PC-3 (cell line): ENCODE results near the gene CCDC178. TPM values are rescaled to one million over a fixed set of nuclear protein-coding genes. Genes with fewer than 3 reads are reported as not detected.

Source experiments
- ATAC-seq: fragments of 200-7000 bp; cut with Tn5 transposase; 2 replicates; pipeline ENCODE4 v1.9.1; 2020; ENCODE audit warnings: mild to moderate bottlenecking, moderate library complexity
- BruUV-seq: library from RNA; stranded (reverse); fragments of 400-500 nt; replicated peaks from 2 replicates; lab custom pipeline; 2021; lab: Mats Ljungman, UMichigan
- CTCF ChIA-PET: fragments of 300-600 bp; sonication (Branson Sonifier 250); formaldehyde crosslinking; loops from one replicate; lab custom pipeline; 2022; ENCODE audit warnings: antibody characterized with exemption; lab: Charles Lee
- POLR2A ChIA-PET: fragments of 300-600 bp; sonication (Branson Sonifier 250); formaldehyde crosslinking; loops from one replicate; lab custom pipeline; 2022; ENCODE audit warnings: antibody characterized with exemption; ENCODE audit not compliant: unreplicated experiment; lab: Charles Lee
- DNase-seq: peaks from one replicate; pipeline ENCODE4 v3.0.0-alpha.2; 2015
- H2AFZ ChIP-seq: fragments of 300-600 bp; sonication (generic); 2 replicates; pipeline ENCODE4 v1.6.0; 2016; ENCODE audit warnings: antibody characterized with exemption, low read length
- H3F3A ChIP-seq: fragments of 300-600 bp; sonication (generic); one replicate; pipeline ENCODE4 v1.6.0; 2017; ENCODE audit warnings: antibody characterized with exemption, low read length, control low read depth, mild to moderate bottlenecking; ENCODE audit not compliant: unreplicated experiment
- H3K27ac ChIP-seq: fragments of 300-600 bp; sonication (generic); 2 replicates; pipeline ENCODE4 v1.5.1; 2016; ENCODE audit warnings: mild to moderate bottlenecking, low read length
- H3K27me3 ChIP-seq: fragments of 300-600 bp; sonication (generic); 2 replicates; pipeline ENCODE4 v1.6.1; 2016; ENCODE audit warnings: low read length, mixed read lengths
- H3K36me3 ChIP-seq: fragments of 300-600 bp; sonication (generic); 2 replicates; pipeline ENCODE4 v1.6.1; 2016; ENCODE audit warnings: low read depth, mixed run types, low read length, mixed read lengths
- H3K4me1 ChIP-seq: fragments of 300-600 bp; sonication (generic); 2 replicates; pipeline ENCODE4 v1.5.1; 2016; ENCODE audit warnings: low read length; ENCODE audit not compliant: insufficient read depth
- H3K4me2 ChIP-seq: fragments of 300-600 bp; sonication (generic); 2 replicates; pipeline ENCODE4 v1.6.0; 2016; ENCODE audit warnings: low read length
- H3K4me3 ChIP-seq: fragments of 300-600 bp; sonication (generic); 2 replicates; pipeline ENCODE4 v1.5.1; 2016; ENCODE audit warnings: mild to moderate bottlenecking, low read length, mixed read lengths
- H3K79me2 ChIP-seq: fragments of 300-600 bp; sonication (generic); 2 replicates; pipeline ENCODE4 v1.6.1; 2017; ENCODE audit warnings: low read length, mixed read lengths
- H3K9ac ChIP-seq: fragments of 300-600 bp; sonication (generic); 2 replicates; pipeline ENCODE4 v1.6.0; 2016; ENCODE audit warnings: mild to moderate bottlenecking, low read length
- H3K9me2 ChIP-seq: fragments of 300-600 bp; sonication (generic); replicated peaks from 2 replicates; pipeline ENCODE4 v1.6.1; 2016; ENCODE audit warnings: mixed run types, low read length, mixed read lengths
- H3K9me3 ChIP-seq: fragments of 300-600 bp; sonication (generic); 2 replicates; pipeline ENCODE4 v1.6.1; 2016; ENCODE audit warnings: low read length, mixed read lengths
- H4K20me1 ChIP-seq: fragments of 300-600 bp; sonication (generic); 2 replicates; pipeline ENCODE4 v1.6.1; 2016; ENCODE audit warnings: low read length, mixed read lengths
- EZH2 ChIP-seq: fragments of 300-600 bp; sonication (generic); IDR thresholded peaks from one replicate; pipeline ENCODE4 v1.6.1; 2017; ENCODE audit warnings: antibody characterized with exemption, mild to moderate bottlenecking, low read length; ENCODE audit not compliant: unreplicated experiment
- EZH2phosphoT487 ChIP-seq: fragments of 300-600 bp; sonication (generic); IDR thresholded peaks from 2 replicates; pipeline ENCODE4 v1.6.1; 2018; ENCODE audit warnings: mild to moderate bottlenecking, antibody characterized with exemption, low read length, borderline replicate concordance
- intact Hi-C: fragments of 100-400 bp; cut with micrococcal nuclease; formaldehyde crosslinking; loops from 2 replicates; pipeline ENCODE4 v1.9.0; 2023
- total RNA-seq: library from RNA; depleted of rRNA; stranded (reverse); fragments of >200 nt; gene quantifications from 2 replicates; pipeline ENCODE4 v1.2.3, GENCODE V29; 2014
- TF ChIP-seq, protein P1 (sequence below): fragments of 300-600 bp; sonication (generic); conservative IDR thresholded peaks from 2 replicates; pipeline ENCODE4 v1.5.1; 2017; ENCODE audit warnings: antibody characterized with exemption, low read depth, mild to moderate bottlenecking, low read length

The CCDC178 gene
- total RNA-seq, 1 experiment from 2014 or later, result not detected

DNA sequence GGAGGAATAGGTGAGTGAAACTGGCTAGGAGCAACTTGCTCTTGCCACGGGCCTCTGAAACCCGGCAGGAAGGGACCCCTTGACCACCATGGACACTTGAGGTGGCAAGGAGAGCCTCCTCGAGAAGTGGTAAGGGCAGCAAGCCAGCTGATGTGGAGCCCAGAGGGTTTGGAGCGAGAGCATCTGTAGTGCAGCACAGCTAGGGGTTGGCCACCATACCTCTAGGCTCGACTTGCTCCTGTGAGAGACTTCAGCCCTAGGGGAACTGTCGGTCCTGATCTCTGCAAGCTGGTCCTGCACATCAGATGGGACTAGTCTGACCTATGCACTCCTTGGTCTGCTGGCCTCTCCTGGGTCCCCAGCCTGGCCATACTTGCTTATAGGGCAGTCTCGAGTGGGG is 158.4 kb downstream of the CCDC178 start:
- no peak overlapping the region for H3K4me3 ChIP-seq
- ATAC-seq, result no peak
- no peaks in the 10 kb centered on the region for H4K20me1 ChIP-seq
- H2AFZ ChIP-seq, result no peak overlapping the region
- H3K27me3 ChIP-seq, result no peaks in the 10 kb centered on the region
- TF ChIP-seq, protein P1, sequence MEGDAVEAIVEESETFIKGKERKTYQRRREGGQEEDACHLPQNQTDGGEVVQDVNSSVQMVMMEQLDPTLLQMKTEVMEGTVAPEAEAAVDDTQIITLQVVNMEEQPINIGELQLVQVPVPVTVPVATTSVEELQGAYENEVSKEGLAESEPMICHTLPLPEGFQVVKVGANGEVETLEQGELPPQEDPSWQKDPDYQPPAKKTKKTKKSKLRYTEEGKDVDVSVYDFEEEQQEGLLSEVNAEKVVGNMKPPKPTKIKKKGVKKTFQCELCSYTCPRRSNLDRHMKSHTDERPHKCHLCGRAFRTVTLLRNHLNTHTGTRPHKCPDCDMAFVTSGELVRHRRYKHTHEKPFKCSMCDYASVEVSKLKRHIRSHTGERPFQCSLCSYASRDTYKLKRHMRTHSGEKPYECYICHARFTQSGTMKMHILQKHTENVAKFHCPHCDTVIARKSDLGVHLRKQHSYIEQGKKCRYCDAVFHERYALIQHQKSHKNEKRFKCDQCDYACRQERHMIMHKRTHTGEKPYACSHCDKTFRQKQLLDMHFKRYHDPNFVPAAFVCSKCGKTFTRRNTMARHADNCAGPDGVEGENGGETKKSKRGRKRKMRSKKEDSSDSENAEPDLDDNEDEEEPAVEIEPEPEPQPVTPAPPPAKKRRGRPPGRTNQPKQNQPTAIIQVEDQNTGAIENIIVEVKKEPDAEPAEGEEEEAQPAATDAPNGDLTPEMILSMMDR, result no peak
- TF ChIP-seq EZH2, result no peak
- TF ChIP-seq EZH2phosphoT487, result no peak
- no peaks in the 10 kb centered on the region for H3K36me3 ChIP-seq
- CTCF ChIA-PET, result no interaction called here
- no peaks in the 10 kb centered on the region for H3K9me3 ChIP-seq
- no peak overlapping the region for H3K9ac ChIP-seq
- no peak for DNase-seq
- no TSS peak for BruUV-seq
- H3K4me2 ChIP-seq, result no peak overlapping the region
- intact Hi-C loops, result no loop called here
- H3K79me2 ChIP-seq, result no peaks in the 10 kb centered on the region
- no peak overlapping the region for H3K27ac ChIP-seq
- no peaks in the 10 kb centered on the region for H3K9me2 ChIP-seq
- H3F3A ChIP-seq, result no peaks in the 10 kb centered on the region
- POLR2A ChIA-PET, result no interaction called here
- no peaks in the 10 kb centered on the region for H3K4me1 ChIP-seq

DNA sequence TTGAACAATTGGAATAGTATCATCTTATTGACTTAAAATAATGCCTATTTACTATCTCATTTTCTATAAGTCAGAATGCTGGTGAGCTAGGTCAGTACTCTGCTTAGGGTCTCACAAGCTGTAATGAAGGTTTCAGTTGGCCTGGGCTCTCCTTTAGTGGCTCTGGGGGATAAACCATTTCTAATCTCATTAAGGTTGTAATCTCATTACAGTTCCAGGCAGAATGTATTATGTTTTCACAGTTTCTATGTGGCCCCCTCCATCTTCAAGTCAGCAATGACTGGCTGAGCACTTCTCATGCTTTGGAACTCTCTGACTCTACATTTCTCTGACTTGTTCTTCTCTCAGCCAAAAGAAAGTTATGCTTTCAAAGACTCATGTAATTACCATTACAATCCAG is 163.1 kb downstream of the CCDC178 start:
- Histone ChIP-seq H3K4me3 (no peak overlapping the region), H4K20me1 (no peaks in the 10 kb centered on the region), H3K36me3 (no peaks in the 10 kb centered on the region), H3K9me2 (no peaks in the 10 kb centered on the region), H3K79me2 (no peaks in the 10 kb centered on the region), H3K9me3 (no peaks in the 10 kb centered on the region), H3K27ac (no peak overlapping the region), H3F3A (no peaks in the 10 kb centered on the region), H3K9ac (no peak overlapping the region), H2AFZ (no peak overlapping the region), H3K27me3 (no peaks in the 10 kb centered on the region), H3K4me1 (no peaks in the 10 kb centered on the region), H3K4me2 (no peak overlapping the region)
- ChIA-PET CTCF (no interaction called here), POLR2A (no interaction called here)
- intact Hi-C loops, result no loop called here
- BruUV-seq, result no TSS peak
- no peak for DNase-seq
- TF ChIP-seq, protein P1, result no peak
- TF ChIP-seq EZH2 (no peak), EZH2phosphoT487 (no peak)
- no peak for ATAC-seq

DNA sequence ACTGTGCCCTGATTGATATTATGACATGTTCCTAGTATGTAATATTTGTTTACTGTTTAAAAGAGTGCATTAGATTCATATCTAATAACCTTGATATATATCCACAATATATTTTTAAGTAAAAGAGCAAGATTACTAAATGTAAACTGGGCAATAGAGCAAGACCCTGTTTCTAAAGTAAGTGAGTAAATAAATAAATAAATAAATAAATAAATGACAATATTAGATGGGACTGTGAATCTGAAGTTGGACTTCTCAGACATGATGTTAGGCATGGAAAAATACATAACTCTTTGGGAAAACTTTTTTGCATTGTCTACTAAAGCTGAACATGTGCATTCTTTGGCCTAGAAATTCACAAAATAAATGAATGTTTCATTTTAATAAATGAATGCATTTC is 164.7 kb downstream of the CCDC178 start:
- TF ChIP-seq EZH2, result no peak
- ChIA-PET CTCF (no interaction called here), POLR2A (no interaction called here)

More for the DNA sequence above, 164.7 kb downstream of the CCDC178 start:
- H3K27me3 ChIP-seq, result no peaks in the 10 kb centered on the region
- no peak overlapping the region for H2AFZ ChIP-seq
- H3K4me1 ChIP-seq, result no peaks in the 10 kb centered on the region
- H3K4me3 ChIP-seq, result no peak overlapping the region
- H3K36me3 ChIP-seq, result no peaks in the 10 kb centered on the region
- H3K9ac ChIP-seq, result no peak overlapping the region
- intact Hi-C loops, result no loop called here
- no peaks in the 10 kb centered on the region for H3K9me3 ChIP-seq
- DNase-seq (no peak), ATAC-seq (no peak)
- H3K79me2 ChIP-seq, result no peaks in the 10 kb centered on the region
- H4K20me1 ChIP-seq, result no peaks in the 10 kb centered on the region
- no TSS peak for BruUV-seq
- no peaks in the 10 kb centered on the region for H3F3A ChIP-seq
- H3K9me2 ChIP-seq, result no peaks in the 10 kb centered on the region
- no peak overlapping the region for H3K27ac ChIP-seq
- no peak overlapping the region for H3K4me2 ChIP-seq
